WTC11 (cell line): ENCODE results near the gene PIWIL1. TPM values are rescaled to one million over a fixed set of nuclear protein-coding genes. Genes with fewer than 3 reads are reported as not detected.

Experiments
- ATAC-seq: fragments of 200-7000 bp; cut with Tn5 transposase; 2 replicates; pipeline ENCODE4 v1.10.0; 2021; ENCODE audit warnings: mild to moderate bottlenecking, moderate library complexity
- CTCF ChIA-PET: fragments of 300-600 bp; sonication (Branson Sonifier 250); formaldehyde crosslinking; loops from one replicate; lab custom pipeline; 2021; ENCODE audit warnings: antibody characterized with exemption; lab: Charles Lee
- POLR2A ChIA-PET: fragments of 350-600 bp; sonication (Branson Sonifier 250); formaldehyde crosslinking; loops from one replicate; lab custom pipeline; 2021; ENCODE audit warnings: antibody characterized with exemption; lab: Charles Lee
- DNase-seq: peaks from one replicate; pipeline ENCODE4 v3.0.0; 2021; ENCODE audit warnings: low spot score
- H3K27ac Mint-ChIP-seq: 2 replicates; pipeline ENCODE4 v1.8.0; 2021; ENCODE audit warnings: mixed read lengths
- H3K27me3 Mint-ChIP-seq: 2 replicates; pipeline ENCODE4 v1.8.0; 2021; ENCODE audit warnings: low read depth, mild to moderate bottlenecking, moderate library complexity, mixed read lengths
- H3K36me3 Mint-ChIP-seq: 2 replicates; pipeline ENCODE4 v1.8.0; 2021; ENCODE audit warnings: mixed read lengths
- H3K4me1 Mint-ChIP-seq: 2 replicates; pipeline ENCODE4 v1.8.0; 2022; ENCODE audit warnings: mixed read lengths
- H3K4me3 Mint-ChIP-seq: 2 replicates; pipeline ENCODE4 v1.8.0; 2021; ENCODE audit warnings: mild to moderate bottlenecking, moderate library complexity, mixed read lengths
- H3K9me3 Mint-ChIP-seq: 2 replicates; pipeline ENCODE4 v1.8.0; 2021; ENCODE audit warnings: mixed read lengths
- AFF4 ChIP-seq: sonication (generic); formaldehyde crosslinking; IDR thresholded peaks from 2 replicates; pipeline ENCODE4 v1.8.1; 2023; ENCODE audit warnings: mild to moderate bottlenecking, missing genetic modification reagents, borderline replicate concordance
- ATF3 ChIP-seq: sonication (generic); formaldehyde crosslinking; conservative IDR thresholded peaks from 2 replicates; pipeline ENCODE4 v1.8.1; 2022; ENCODE audit warnings: mild to moderate bottlenecking, missing genetic modification reagents
- ATF6 ChIP-seq: sonication (generic); formaldehyde crosslinking; IDR thresholded peaks from 2 replicates; pipeline ENCODE4 v1.8.1; 2023; ENCODE audit warnings: mild to moderate bottlenecking, missing genetic modification reagents
- CTCF ChIP-seq: fragments of 200-600 bp; IDR thresholded peaks from 2 replicates; pipeline ENCODE4 v1.8.0; 2022; ENCODE audit warnings: antibody characterized with exemption
- E2F1 ChIP-seq: sonication (generic); formaldehyde crosslinking; IDR thresholded peaks from 2 replicates; pipeline ENCODE4 v1.8.0; 2022; ENCODE audit warnings: mild to moderate bottlenecking, missing genetic modification reagents
- E2F5 ChIP-seq: sonication (generic); formaldehyde crosslinking; IDR thresholded peaks from 2 replicates; pipeline ENCODE4 v1.8.1; 2022; ENCODE audit warnings: mild to moderate bottlenecking, moderate library complexity, missing genetic modification reagents
- MAX ChIP-seq: sonication (generic); formaldehyde crosslinking; IDR thresholded peaks from 2 replicates; pipeline ENCODE4 v1.8.0; 2022; ENCODE audit warnings: mild to moderate bottlenecking, missing genetic modification reagents
- MYBL2 ChIP-seq: sonication (generic); formaldehyde crosslinking; IDR thresholded peaks from 2 replicates; pipeline ENCODE4 v1.8.1; 2023; ENCODE audit warnings: mild to moderate bottlenecking, moderate library complexity, missing genetic modification reagents
- SMAD3 ChIP-seq: sonication (generic); formaldehyde crosslinking; IDR thresholded peaks from 2 replicates; pipeline ENCODE4 v1.8.0; 2022; ENCODE audit warnings: missing genetic modification reagents, mild to moderate bottlenecking, borderline replicate concordance
- STAT6 ChIP-seq: sonication (generic); formaldehyde crosslinking; conservative IDR thresholded peaks from 2 replicates; pipeline ENCODE4 v1.8.1; 2023; ENCODE audit warnings: mild to moderate bottlenecking, low read depth, missing genetic modification reagents, moderate library complexity
- TCF7 ChIP-seq: sonication (generic); formaldehyde crosslinking; IDR thresholded peaks from 2 replicates; pipeline ENCODE4 v1.8.0; 2022; ENCODE audit warnings: mild to moderate bottlenecking, low read depth, missing genetic modification reagents, moderate library complexity
- USF1 ChIP-seq: sonication (generic); formaldehyde crosslinking; IDR thresholded peaks from 2 replicates; pipeline ENCODE4 v1.8.0; 2022; ENCODE audit warnings: mild to moderate bottlenecking, missing genetic modification reagents
- ZNF121 ChIP-seq: sonication (generic); formaldehyde crosslinking; IDR thresholded peaks from 2 replicates; pipeline ENCODE4 v1.8.0; 2023; ENCODE audit warnings: missing genetic modification reagents
- total RNA-seq: library from RNA; stranded (reverse); gene quantifications from 3 replicates; pipeline ENCODE4 v1.2.3, GENCODE V29; 2021

PIWIL1 gene
- total RNA-seq, 1 experiment from 2014 or later = not detected

GRCh38 chr12:130384234-130384633, 46.5 kb downstream of the PIWIL1 start:
- ATAC-seq = no peak
- Mint-ChIP-seq H3K4me1 (no peaks in the 10 kb centered on the region), H3K4me3 (no peak overlapping the region), H3K9me3 (peaks cover 62% of the 10 kb centered on the region), H3K27ac (no peak overlapping the region), H3K27me3 (peaks cover 7% of the 10 kb centered on the region; the same call in 1 of the 2 replicates), H3K36me3 (peaks cover 19% of the 10 kb centered on the region)
- CTCF ChIA-PET = no interaction called here
- TF ChIP-seq ZNF121 (CRISPR knock-in tag) (no peak), AFF4 (CRISPR knock-in tag) (no peak), MAX (CRISPR knock-in tag) (no peak), ATF6 (CRISPR knock-in tag) (no peak), STAT6 (CRISPR knock-in tag) (no peak), ATF3 (CRISPR knock-in tag) (no peak), CTCF (no peak), E2F5 (no peak), E2F1 (no peak), USF1 (CRISPR knock-in tag) (no peak), TCF7 (no peak), MYBL2 (CRISPR knock-in tag) (no peak), SMAD3 (CRISPR knock-in tag) (no peak)
- TF ChIP-seq, all 79 proteins: peak for 0
- DNase-seq = no peak
- POLR2A ChIA-PET = no interaction called here
